SK-N-SH (cell line): Measurements from ENCODE around the gene G6PC1. TPM values are rescaled to one million over a fixed set of nuclear protein-coding genes. Genes with fewer than 3 reads are reported as not detected.

Experiments used
- CTCF ChIA-PET: fragments of 300-600, 350-600 bp; formaldehyde crosslinking; extraction: SDS; loops from one replicate; lab custom pipeline; 2021; lab: Yijun Ruan, JAX
- POLR2A ChIA-PET: fragments of 350-600 bp; sonication (Branson Sonifier 250); formaldehyde crosslinking; extraction: SDS; loops from one replicate; lab custom pipeline; 2020; ENCODE audit warnings: antibody characterized with exemption, inconsistent platforms; lab: Yijun Ruan, JAX
- DNase-seq: peaks from one replicate; pipeline ENCODE4 v3.0.0; 2012
- H2AFZ ChIP-seq: fragments of 200-600 bp; sonication (generic); 2 replicates; pipeline ENCODE4 v1.8.1; 2016; ENCODE audit warnings: antibody characterized with exemption, mild to moderate bottlenecking, low read depth
- H3F3A ChIP-seq: fragments of 200-600 bp; sonication (generic); replicated peaks from 2 replicates; pipeline ENCODE3; 2016; ENCODE audit warnings: antibody characterized with exemption, mild to moderate bottlenecking; ENCODE audit not compliant: insufficient read depth
- H3K27ac ChIP-seq, 2 experiments: fragments of 200-500 bp in 1 of 2; fragments of 200-600 bp in 1 of 2; sonication (Bioruptor generic) in 1 of 2; sonication (generic), shearing (Covaris generic) in 1 of 2; 2 replicates each; pipeline versions ENCODE4 v1.5.1 to v1.6.1; 2014 to 2016; ENCODE audit warnings: low read depth in 2 of 2, inconsistent platforms in 1 of 2, low read length in 1 of 2, mild to moderate bottlenecking in 1 of 2, mixed read lengths in 1 of 2
- H3K27me3 ChIP-seq: fragments of 200-600 bp; sonication (generic), shearing (Covaris generic); 2 replicates; pipeline ENCODE4 v1.6.1; 2016; ENCODE audit warnings: mixed run types; ENCODE audit not compliant: insufficient read depth
- H3K36me3 ChIP-seq, 2 experiments: fragments of 200-500 bp in 1 of 2; fragments of 200-600 bp in 1 of 2; sonication (Bioruptor generic) in 1 of 2; sonication (generic) in 1 of 2; replicated peaks in 1 of 2; 2 replicates each; pipeline versions ENCODE3 to v1.5.1; 2014 to 2016; ENCODE audit warnings: low read length in 1 of 2, mild to moderate bottlenecking in 1 of 2; ENCODE audit not compliant: insufficient read depth in 2 of 2, control insufficient read depth in 1 of 2
- H3K4me1 ChIP-seq, 2 experiments: fragments of 200-500 bp in 1 of 2; fragments of 200-600 bp in 1 of 2; sonication (Bioruptor generic) in 1 of 2; sonication (generic), shearing (Covaris generic) in 1 of 2; 2 replicates each; pipeline versions ENCODE4 v1.5.1 to v1.6.1; 2014 to 2016; ENCODE audit warnings: low read depth in 1 of 2, low read length in 1 of 2, mixed run types in 1 of 2; ENCODE audit not compliant: insufficient read depth in 2 of 2, control insufficient read depth in 1 of 2
- H3K4me2 ChIP-seq: fragments of 200-600 bp; sonication (generic), shearing (Covaris generic); 2 replicates; pipeline ENCODE4 v1.6.1; 2017; ENCODE audit warnings: mixed run types
- H3K4me3 ChIP-seq, 2 experiments: fragments of 200-500 bp in 1 of 2; fragments of 200-600 bp in 1 of 2; sonication (Bioruptor generic) in 1 of 2; sonication (generic), shearing (Covaris generic) in 1 of 2; 2 replicates each; pipeline versions ENCODE4 v1.5.1 to v1.8.1; 2014 to 2016; ENCODE audit warnings: low read depth in 2 of 2, inconsistent platforms in 1 of 2, low read length in 1 of 2, mild to moderate bottlenecking in 1 of 2, mixed read lengths in 1 of 2, moderate library complexity in 1 of 2
- H3K79me2 ChIP-seq: fragments of 200-600 bp; sonication (generic); 2 replicates; pipeline ENCODE4 v1.8.1; 2017; ENCODE audit warnings: mild to moderate bottlenecking; ENCODE audit not compliant: insufficient read depth
- H3K9ac ChIP-seq: fragments of 200-600 bp; sonication (generic); 2 replicates; pipeline ENCODE4 v1.6.1; 2017; ENCODE audit warnings: mixed run types
- H3K9me2 ChIP-seq: fragments of 200-600 bp; sonication (generic); 2 replicates; pipeline ENCODE4 v1.6.1; 2017; ENCODE audit warnings: mixed run types
- H3K9me3 ChIP-seq: fragments of 200-600 bp; sonication (generic); 2 replicates; pipeline ENCODE4 v1.6.1; 2017; ENCODE audit warnings: mixed run types, mild to moderate bottlenecking, moderate library complexity
- H4K20me1 ChIP-seq: fragments of 200-600 bp; sonication (generic); 2 replicates; pipeline ENCODE4 v1.6.1; 2017; ENCODE audit warnings: mild to moderate bottlenecking, mixed run types; ENCODE audit not compliant: insufficient read depth
- CHD2 ChIP-seq: fragments of 150-350 bp; IDR thresholded peaks from 2 replicates; pipeline ENCODE4 v1.6.1; 2018; ENCODE audit warnings: low read length; ENCODE audit not compliant: partially characterized antibody
- EP300 ChIP-seq, 2 experiments: IDR thresholded peaks; 2 replicates each; pipeline versions ENCODE4 v1.4.0 to v1.6.1; 2012; ENCODE audit warnings: borderline replicate concordance in 1 of 2, low read depth in 1 of 2, low read length in 1 of 2
- FOSL2 ChIP-seq: IDR thresholded peaks from 2 replicates; pipeline ENCODE4 v1.4.0; 2012; ENCODE audit warnings: low read depth, mild to moderate bottlenecking, moderate library complexity, borderline replicate concordance
- FOXM1 ChIP-seq: IDR thresholded peaks from 2 replicates; pipeline ENCODE4 v1.4.0; 2012; ENCODE audit warnings: low read depth, mild to moderate bottlenecking
- JUND ChIP-seq: IDR thresholded peaks from 2 replicates; pipeline ENCODE4 v1.4.0; 2012
- MXI1 ChIP-seq: IDR thresholded peaks from 2 replicates; pipeline ENCODE4 v1.6.1; 2012; ENCODE audit warnings: mild to moderate bottlenecking, low read depth, low read length, improper control_type of control experiment
- NRF1 ChIP-seq: IDR thresholded peaks from 2 replicates; pipeline ENCODE4 v1.6.1; 2012; ENCODE audit warnings: low read depth, mild to moderate bottlenecking, low read length
- RCOR1 ChIP-seq: fragments of 150-350 bp; IDR thresholded peaks from 2 replicates; pipeline ENCODE4 v1.6.1; 2017; ENCODE audit warnings: antibody characterized with exemption, low read length
- SIN3A ChIP-seq: IDR thresholded peaks from 2 replicates; pipeline ENCODE4 v1.6.1; 2012; ENCODE audit warnings: low read depth, mild to moderate bottlenecking, low read length, moderate library complexity, borderline replicate concordance
- WGBS: methylation state at CpG from one replicate; pipeline ENCODE4 v1.1.6; 2017; ENCODE audit warnings: low lambda C conversion rate; 5-methylcytosine and 5-hydroxymethylcytosine counted together
- polyA plus RNA-seq, 3 experiments: library from polyadenylated mRNA; depleted of rRNA; stranded (reverse); fragments of >200 nt; gene quantifications; 2 replicates each; pipeline ENCODE4 v1.2.3, GENCODE V29; 2012
- TF ChIP-seq, protein P1 (sequence below): IDR thresholded peaks from 2 replicates; pipeline ENCODE4 v1.4.0; 2012; ENCODE audit warnings: low read depth, borderline replicate concordance
- TF ChIP-seq, protein P2 (sequence below): IDR thresholded peaks from 2 replicates; pipeline ENCODE4 v1.4.0; 2012; ENCODE audit warnings: low read depth, borderline replicate concordance

The G6PC1 gene
- polyA plus RNA-seq, 1 of the 3 experiments (the other 2 are of a cell fraction): not detected

- TF ChIP-seq, protein P1, sequence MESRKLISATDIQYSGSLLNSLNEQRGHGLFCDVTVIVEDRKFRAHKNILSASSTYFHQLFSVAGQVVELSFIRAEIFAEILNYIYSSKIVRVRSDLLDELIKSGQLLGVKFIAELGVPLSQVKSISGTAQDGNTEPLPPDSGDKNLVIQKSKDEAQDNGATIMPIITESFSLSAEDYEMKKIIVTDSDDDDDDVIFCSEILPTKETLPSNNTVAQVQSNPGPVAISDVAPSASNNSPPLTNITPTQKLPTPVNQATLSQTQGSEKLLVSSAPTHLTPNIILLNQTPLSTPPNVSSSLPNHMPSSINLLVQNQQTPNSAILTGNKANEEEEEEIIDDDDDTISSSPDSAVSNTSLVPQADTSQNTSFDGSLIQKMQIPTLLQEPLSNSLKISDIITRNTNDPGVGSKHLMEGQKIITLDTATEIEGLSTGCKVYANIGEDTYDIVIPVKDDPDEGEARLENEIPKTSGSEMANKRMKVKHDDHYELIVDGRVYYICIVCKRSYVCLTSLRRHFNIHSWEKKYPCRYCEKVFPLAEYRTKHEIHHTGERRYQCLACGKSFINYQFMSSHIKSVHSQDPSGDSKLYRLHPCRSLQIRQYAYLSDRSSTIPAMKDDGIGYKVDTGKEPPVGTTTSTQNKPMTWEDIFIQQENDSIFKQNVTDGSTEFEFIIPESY: no peak
These were observed 28.3 kb downstream of the G6PC1 start (continued) for GRCh38 chr17:42928714-42929496.

DNA sequence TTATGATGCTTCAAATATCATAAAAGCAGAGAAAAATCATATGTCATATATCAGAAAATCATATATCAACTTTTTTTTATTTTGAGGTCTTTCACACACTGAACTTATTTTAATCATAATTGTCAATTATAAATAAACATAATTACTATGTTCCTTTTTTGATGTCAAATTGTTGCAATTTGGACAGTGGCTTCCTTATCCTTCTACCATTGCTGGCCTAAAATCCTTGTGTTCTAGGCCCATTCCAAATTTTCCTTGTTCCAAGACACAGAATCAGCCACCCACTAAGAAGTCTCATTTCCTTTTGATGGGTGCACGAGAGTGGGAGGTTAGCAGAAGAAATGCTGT lies 28.9 kb downstream of the G6PC1 start:
- 96% methylated on average over 1 of the region's 1 CpG for WGBS
- no peak overlapping the region for H3K27ac ChIP-seq
- no peak overlapping the region for H3K4me3 ChIP-seq
- ChIA-PET CTCF (interaction anchor here (0.6 to 2.8 kb wide), 8 partner anchors 8 to 109 kb away, joined by 3 to 16 read pairs (median 3); partner anchors contain the start of gene AOC2), POLR2A (no interaction called here)
- no peak for TF ChIP-seq RCOR1
- TF ChIP-seq, protein P2, sequence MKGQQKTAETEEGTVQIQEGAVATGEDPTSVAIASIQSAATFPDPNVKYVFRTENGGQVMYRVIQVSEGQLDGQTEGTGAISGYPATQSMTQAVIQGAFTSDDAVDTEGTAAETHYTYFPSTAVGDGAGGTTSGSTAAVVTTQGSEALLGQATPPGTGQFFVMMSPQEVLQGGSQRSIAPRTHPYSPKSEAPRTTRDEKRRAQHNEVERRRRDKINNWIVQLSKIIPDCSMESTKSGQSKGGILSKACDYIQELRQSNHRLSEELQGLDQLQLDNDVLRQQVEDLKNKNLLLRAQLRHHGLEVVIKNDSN: no peak
- TF ChIP-seq MXI1: no peak
- TF ChIP-seq EP300 (IDR thresholded peaks at IDR 0.05; ENCODE audit: borderline replicate concordance in 1 of 2, low read depth in 1 of 2, low read length in 1 of 2): no peak
- no peak for TF ChIP-seq NRF1
- TF ChIP-seq FOXM1: no peak
- TF ChIP-seq SIN3A: no peak
- no peak for TF ChIP-seq JUND
- no peak for TF ChIP-seq FOSL2
- TF ChIP-seq CHD2: no peak
- no peak for DNase-seq
- H3K36me3 ChIP-seq: no peaks in the 10 kb centered on the region
- no peak overlapping the region for H3K9ac ChIP-seq
- H4K20me1 ChIP-seq: no peaks in the 10 kb centered on the region
- H3K4me2 ChIP-seq: no peak overlapping the region
- H3F3A ChIP-seq: peaks cover 7% of the 10 kb centered on the region
- no peaks in the 10 kb centered on the region for H3K4me1 ChIP-seq
- H3K27me3 ChIP-seq: peaks cover 4% of the 10 kb centered on the region; the same call in 1 of the 2 replicates
- H3K79me2 ChIP-seq: no peaks in the 10 kb centered on the region
- no peaks in the 10 kb centered on the region for H3K9me3 ChIP-seq
- H2AFZ ChIP-seq: no peak overlapping the region
- no peaks in the 10 kb centered on the region for H3K9me2 ChIP-seq
